ENCODE results near the gene AGBL1. TPM values are rescaled to one million over a fixed set of nuclear protein-coding genes. Genes with fewer than 3 reads are reported as not detected.
"Not testable (repeated sequence)": the region's sequence is repeated elsewhere in the genome, so short reads cannot be mapped to it uniquely, and the experiment has no call there.

Gene AGBL1
- total and polyA plus RNA-seq, 11 donors = under 0.01 to 0.08 (median 0.02) TPM; not detected in 8

DNA sequence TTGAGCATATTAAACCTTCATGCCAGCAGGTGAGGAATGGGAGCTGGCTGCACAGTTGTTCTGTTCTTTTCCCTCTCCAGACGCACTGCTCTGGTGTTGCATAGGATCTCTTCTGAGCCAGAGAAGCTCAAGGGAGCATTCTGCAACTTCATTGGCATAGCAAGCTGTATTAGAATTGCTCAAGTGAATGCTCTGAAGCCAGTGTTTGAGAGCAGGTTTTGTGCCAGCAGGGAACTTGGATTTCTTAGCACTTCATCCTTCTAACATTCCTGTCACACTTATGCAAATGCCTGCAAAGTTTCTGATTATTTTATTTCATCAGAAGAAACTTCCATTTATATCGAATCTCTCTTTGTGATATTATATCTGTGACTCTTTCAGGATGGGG lies 366.6 kb downstream of the AGBL1 start:
- no peaks in the 10 kb centered on the region for H3K4me1 ChIP-seq
- no peaks in the 10 kb centered on the region for H3K9me3 ChIP-seq
- TF ChIP-seq, protein P1, sequence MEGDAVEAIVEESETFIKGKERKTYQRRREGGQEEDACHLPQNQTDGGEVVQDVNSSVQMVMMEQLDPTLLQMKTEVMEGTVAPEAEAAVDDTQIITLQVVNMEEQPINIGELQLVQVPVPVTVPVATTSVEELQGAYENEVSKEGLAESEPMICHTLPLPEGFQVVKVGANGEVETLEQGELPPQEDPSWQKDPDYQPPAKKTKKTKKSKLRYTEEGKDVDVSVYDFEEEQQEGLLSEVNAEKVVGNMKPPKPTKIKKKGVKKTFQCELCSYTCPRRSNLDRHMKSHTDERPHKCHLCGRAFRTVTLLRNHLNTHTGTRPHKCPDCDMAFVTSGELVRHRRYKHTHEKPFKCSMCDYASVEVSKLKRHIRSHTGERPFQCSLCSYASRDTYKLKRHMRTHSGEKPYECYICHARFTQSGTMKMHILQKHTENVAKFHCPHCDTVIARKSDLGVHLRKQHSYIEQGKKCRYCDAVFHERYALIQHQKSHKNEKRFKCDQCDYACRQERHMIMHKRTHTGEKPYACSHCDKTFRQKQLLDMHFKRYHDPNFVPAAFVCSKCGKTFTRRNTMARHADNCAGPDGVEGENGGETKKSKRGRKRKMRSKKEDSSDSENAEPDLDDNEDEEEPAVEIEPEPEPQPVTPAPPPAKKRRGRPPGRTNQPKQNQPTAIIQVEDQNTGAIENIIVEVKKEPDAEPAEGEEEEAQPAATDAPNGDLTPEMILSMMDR (IDR thresholded peaks at IDR 0.05) = no peak
- no peak for TF ChIP-seq POLR2A (IDR thresholded peaks at IDR 0.05)
- 53 to 70% (median 65%) methylated on average over 2 of the region's 2 CpGs for WGBS, 4 donors
- DNase-seq = no peak
- no peaks in the 10 kb centered on the region for H3K36me3 ChIP-seq
- ATAC-seq = no peak
- H3K27ac ChIP-seq = no peak overlapping the region
- H3K4me3 ChIP-seq = no peak overlapping the region
- no peaks in the 10 kb centered on the region for H3K27me3 ChIP-seq
- intact Hi-C loops (cut with DNase I) = no loop called here

DNA sequence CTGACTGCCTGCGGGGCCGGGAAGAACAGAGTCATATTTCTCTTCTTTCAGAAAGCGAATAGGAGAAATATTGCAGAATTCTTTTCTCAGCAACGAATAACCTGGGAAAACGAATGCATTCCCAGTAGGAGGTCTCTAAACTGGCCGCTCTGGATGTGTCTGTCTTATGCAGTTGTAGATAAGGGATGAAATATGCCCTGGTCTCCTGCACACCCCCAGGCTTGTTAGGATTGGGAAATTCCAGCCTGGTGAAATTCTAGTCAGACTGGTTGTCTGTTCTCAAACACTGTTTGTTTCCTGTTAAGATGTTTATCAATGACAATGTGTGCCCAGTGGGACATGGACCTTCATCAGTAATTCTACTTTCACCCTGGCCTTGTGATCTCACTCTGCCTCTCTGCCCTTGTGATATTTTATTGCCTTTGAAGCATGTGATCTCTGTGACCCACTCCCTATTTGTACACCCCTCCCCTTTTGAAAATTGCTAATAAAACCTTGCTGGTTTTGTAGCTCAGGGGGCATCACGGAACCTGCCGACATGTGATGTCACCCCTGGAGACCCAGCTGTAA lies 385.9 kb downstream of the AGBL1 start:
- H3K9me3 ChIP-seq = peaks cover 0 to 27% (median 15%) of the 10 kb centered on the region in 12 donors
- not testable (repeated sequence) for H3K27me3 ChIP-seq, H3K27ac ChIP-seq, H3K36me3 ChIP-seq, ATAC-seq, H3K4me1 ChIP-seq, H3K4me3 ChIP-seq, DNase-seq
- 84 to 87% (median 86%) methylated on average over 8 of the region's 8 CpGs for WGBS, 4 donors
- intact Hi-C loops (cut with DNase I) = loop anchor here in 1 of 10 donors (10.0 kb wide), 1 partner anchor 61 kb away; no protein-coding TSS in a partner anchor

DNA sequence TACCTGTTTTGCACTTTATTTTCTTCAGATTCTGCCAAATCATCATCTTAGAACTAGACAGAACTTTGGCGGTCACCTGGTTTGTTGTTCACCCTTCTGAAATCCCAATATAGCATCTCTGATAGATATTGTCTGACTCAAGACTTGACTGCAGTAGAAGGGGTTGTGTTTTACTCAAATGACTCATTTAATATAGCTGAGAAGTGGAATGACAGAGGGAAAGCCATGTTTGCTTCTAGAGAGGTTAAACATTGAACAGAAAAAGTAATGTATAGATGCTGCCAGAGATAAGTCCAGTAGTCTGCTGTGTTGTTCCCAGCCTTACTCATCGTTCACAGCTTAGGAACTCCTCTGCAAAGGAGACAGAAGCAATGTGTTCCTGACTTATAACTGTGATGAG lies 402.0 kb downstream of the AGBL1 start:
- Histone ChIP-seq H3K9me3 (no peaks in the 10 kb centered on the region), H3K27me3 (no peaks in the 10 kb centered on the region), H3K4me1 (no peaks in the 10 kb centered on the region), H3K36me3 (no peaks in the 10 kb centered on the region), H3K4me3 (no peak overlapping the region), H3K27ac (no peak overlapping the region)
- no peak for ATAC-seq
- 84 to 87% (median 87%) methylated on average over 2 of the region's 2 CpGs for WGBS, 4 donors
- intact Hi-C loops (cut with DNase I) = no loop called here
- no peak for DNase-seq
- no peak for TF ChIP-seq POLR2A (IDR thresholded peaks at IDR 0.05)
- TF ChIP-seq, protein P1 (IDR thresholded peaks at IDR 0.05) = no peak

DNA sequence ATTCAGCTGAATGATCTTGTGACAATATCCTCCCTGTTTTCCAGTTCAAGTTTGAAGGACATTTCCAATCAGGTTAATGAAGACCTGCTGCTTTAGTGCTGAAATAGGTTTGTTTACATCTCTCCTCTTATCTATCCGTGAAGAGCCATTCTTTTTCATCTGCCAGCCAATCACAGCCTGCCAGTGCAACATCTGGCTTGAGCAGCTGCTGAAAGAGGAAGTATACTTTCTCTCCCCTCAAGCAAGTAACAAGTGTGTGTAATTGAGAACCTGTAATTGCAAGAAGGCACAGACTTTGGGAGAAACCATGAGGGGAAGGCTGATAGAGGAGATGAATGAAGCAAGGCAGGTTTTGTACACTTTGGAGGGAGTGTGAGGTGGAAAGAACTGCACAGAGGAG lies 404.3 kb downstream of the AGBL1 start:
- Histone ChIP-seq H3K4me3 (no peak overlapping the region), H3K9me3 (no peaks in the 10 kb centered on the region), H3K4me1 (no peaks in the 10 kb centered on the region), H3K27ac (no peak overlapping the region), H3K36me3 (no peaks in the 10 kb centered on the region), H3K27me3 (no peaks in the 10 kb centered on the region)
- no peak for ATAC-seq
- TF ChIP-seq POLR2A (IDR thresholded peaks at IDR 0.05) = no peak
- TF ChIP-seq, protein P1 (IDR thresholded peaks at IDR 0.05) = no peak
- WGBS, 4 donors = 0 to 5% (median 3%) methylated on average over 1 of the region's 1 CpG
- intact Hi-C loops (cut with DNase I) = no loop called here
- no peak for DNase-seq

DNA sequence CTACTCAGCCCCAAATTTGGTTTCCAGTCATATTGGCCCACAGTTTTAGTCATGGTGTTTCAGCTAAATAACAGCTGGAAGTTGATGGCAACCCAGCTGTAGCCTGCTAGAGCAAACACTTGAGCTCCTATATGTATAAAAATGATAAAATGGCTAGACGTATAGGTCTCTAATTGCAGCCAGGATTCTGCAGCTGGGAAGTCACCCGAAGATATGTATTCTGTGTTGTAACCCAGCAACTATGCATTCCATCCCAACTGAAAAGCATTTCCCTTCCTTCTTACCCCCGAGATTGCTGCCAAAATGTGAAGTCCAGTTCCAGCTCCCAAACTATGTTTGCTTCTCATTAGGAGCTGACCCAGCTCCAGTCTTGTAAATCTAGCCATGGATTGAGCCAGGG lies 408.4 kb downstream of the AGBL1 start:
- TF ChIP-seq, protein P1 (IDR thresholded peaks at IDR 0.05) = no peak
- TF ChIP-seq POLR2A (IDR thresholded peaks at IDR 0.05) = no peak
- Histone ChIP-seq H3K27ac (no peak overlapping the region), H3K36me3 (no peaks in the 10 kb centered on the region), H3K9me3 (no peaks in the 10 kb centered on the region), H3K4me3 (no peak overlapping the region), H3K27me3 (no peaks in the 10 kb centered on the region), H3K4me1 (no peaks in the 10 kb centered on the region)
- WGBS, 4 donors = 55 to 64% (median 58%) methylated on average over 3 of the region's 3 CpGs
- DNase-seq (no peak), ATAC-seq (no peak)
- intact Hi-C loops (cut with DNase I) = no loop called here

Measured in heart left ventricle (tissue), 16 donors.